Sigmoid colon (tissue), 7 donors: ENCODE results near the gene BMP15. TPM values are rescaled to one million over a fixed set of nuclear protein-coding genes. Genes with fewer than 3 reads are reported as not detected.

Experiments
- DNase-seq: peaks from one replicate; pipeline ENCODE4 v3.0.0-alpha.2; 2019
- H3K27ac ChIP-seq, 4 donors: fragments of 200-600 bp; sonication (generic); one replicate each; pipeline ENCODE4 v1.5.1; 2016 to 2019; ENCODE audit warnings: mild to moderate bottlenecking in 1 of 4
- H3K27me3 ChIP-seq, 3 donors: fragments of 200-600 bp; sonication (generic); one replicate each; pipeline ENCODE4 v1.5.1; 2019; ENCODE audit warnings: mild to moderate bottlenecking in 1 of 3
- H3K36me3 ChIP-seq, 4 donors: fragments of 200-600 bp; sonication (generic); one replicate each; pipeline ENCODE4 v1.5.1; 2016 to 2019
- H3K4me1 ChIP-seq, 4 donors: fragments of 200-600 bp; sonication (generic); one replicate each; pipeline ENCODE4 v1.5.1; 2017 to 2019
- H3K4me3 ChIP-seq, 4 donors: fragments of 200-600 bp; sonication (generic); one replicate each; pipeline ENCODE4 v1.5.1; 2017 to 2019; ENCODE audit warnings: mild to moderate bottlenecking in 2 of 4, moderate library complexity in 1 of 4
- H3K9me3 ChIP-seq, 4 donors: fragments of 200-600 bp in 3 of 4; sonication (generic) in 3 of 4; one replicate each; pipeline versions ENCODE4 v1.5.1 to v1.6.1; 2013 to 2019
- CTCF ChIP-seq, 4 experiments: fragments of 450-650 bp in 3 of 4; fragments of 200-600 bp in 1 of 4; IDR thresholded peaks; one replicate each; pipeline ENCODE4 v1.5.1; 2016 to 2019; ENCODE audit warnings: antibody characterized with exemption in 4 of 4, mild to moderate bottlenecking in 3 of 4, moderate library complexity in 2 of 4
- EP300 ChIP-seq, 4 donors: sonication (generic); formaldehyde crosslinking; IDR thresholded peaks; one replicate each; pipeline ENCODE4 v1.6.1; 2017; ENCODE audit warnings: antibody characterized with exemption in 4 of 4
- POLR2A ChIP-seq, 2 donors: fragments of 450-650 bp; IDR thresholded peaks; one replicate each; pipeline ENCODE4 v1.6.1; 2016; ENCODE audit warnings: antibody characterized with exemption in 2 of 2, mild to moderate bottlenecking in 2 of 2, moderate library complexity in 2 of 2
- POLR2AphosphoS5 ChIP-seq, 4 donors: sonication (generic); formaldehyde crosslinking; IDR thresholded peaks; one replicate each; pipeline ENCODE4 v1.6.1; 2017; ENCODE audit warnings: antibody characterized with exemption in 4 of 4
- WGBS, 2 donors: extraction: QIAGEN DNeasy Blood & Tissue Kit; methylation state at CpG; one replicate each; pipeline ENCODE4 v1.1.7; 2013; 5-methylcytosine and 5-hydroxymethylcytosine counted together
- intact Hi-C: fragments of 100-400 bp; cut with DNase I; formaldehyde crosslinking; loops from one replicate; pipeline ENCODE4 v1.15.1; 2023
- polyA plus RNA-seq, 3 donors: library from polyadenylated mRNA; stranded (reverse); fragments of 200-250 nt; gene quantifications; one replicate each; pipeline ENCODE4 v1.2.3, GENCODE V29; 2013
- total RNA-seq, 4 donors: library from RNA; depleted of rRNA; stranded (reverse); fragments of >200 nt; gene quantifications; one replicate each; pipeline ENCODE4 v1.1.0, GENCODE V29; 2016
- donor health status: healthy with polysubstance abuse.
- donor health status: Bipolar disorder and iron deficiency.
- donor health status: healthy.

Gene BMP15
- total and polyA plus RNA-seq, 7 donors = not detected

- H3K27me3 ChIP-seq = no peaks in the 10 kb centered on the region
- no peak overlapping the region for H3K4me3 ChIP-seq
- H3K9me3 ChIP-seq = no peaks in the 10 kb centered on the region
- intact Hi-C loops = no loop called here
- no peak for DNase-seq
- WGBS, 2 donors = 80% methylated on average over 4 of the region's 4 CpGs
- H3K27ac ChIP-seq = no peak overlapping the region
- H3K36me3 ChIP-seq = no peaks in the 10 kb centered on the region
- no peaks in the 10 kb centered on the region for H3K4me1 ChIP-seq
- TF ChIP-seq EP300 (IDR thresholded peaks at IDR 0.05) (no peak), POLR2A (IDR thresholded peaks at IDR 0.05) (no peak), POLR2AphosphoS5 (IDR thresholded peaks at IDR 0.05) (no peak), CTCF (IDR thresholded peaks at IDR 0.05) (no peak)
Measured at GRCh38 chrX:50876551-50876950, 34.0 kb upstream of the BMP15 start.

GRCh38 chrX:50877310-50877709 lies 33.2 kb upstream of the BMP15 start:
- no peaks in the 10 kb centered on the region for H3K36me3 ChIP-seq
- no peaks in the 10 kb centered on the region for H3K27me3 ChIP-seq
- no peaks in the 10 kb centered on the region for H3K9me3 ChIP-seq
- 27 to 71% methylated on average over 6 of the region's 6 CpGs for WGBS, 2 donors
- no peak for DNase-seq
- intact Hi-C loops = no loop called here
- H3K27ac ChIP-seq = no peak overlapping the region
- H3K4me1 ChIP-seq = no peaks in the 10 kb centered on the region
- H3K4me3 ChIP-seq = no peak overlapping the region
- no peak for TF ChIP-seq POLR2AphosphoS5 (IDR thresholded peaks at IDR 0.05)
- TF ChIP-seq EP300 (IDR thresholded peaks at IDR 0.05) = no peak
- no peak for TF ChIP-seq POLR2A (IDR thresholded peaks at IDR 0.05)
- no peak for TF ChIP-seq CTCF (IDR thresholded peaks at IDR 0.05)

- Histone ChIP-seq H3K27me3 (no peaks in the 10 kb centered on the region), H3K27ac (no peak overlapping the region), H3K9me3 (no peaks in the 10 kb centered on the region), H3K4me1 (no peaks in the 10 kb centered on the region), H3K4me3 (no peak overlapping the region), H3K36me3 (no peaks in the 10 kb centered on the region)
- no peak for TF ChIP-seq CTCF (IDR thresholded peaks at IDR 0.05)
- TF ChIP-seq EP300 (IDR thresholded peaks at IDR 0.05) = no peak
- no peak for TF ChIP-seq POLR2AphosphoS5 (IDR thresholded peaks at IDR 0.05)
- TF ChIP-seq POLR2A (IDR thresholded peaks at IDR 0.05) = no peak
- DNase-seq = no peak
- intact Hi-C loops = no loop called here
Measured at GRCh38 chrX:50881028-50881427, 29.5 kb upstream of the BMP15 start.

- H3K4me3 ChIP-seq = no peak overlapping the region
- no peak for DNase-seq
- no peaks in the 10 kb centered on the region for H3K27me3 ChIP-seq
- H3K36me3 ChIP-seq = no peaks in the 10 kb centered on the region
- H3K9me3 ChIP-seq = no peaks in the 10 kb centered on the region
- intact Hi-C loops = no loop called here
- 92 to 96% methylated on average over 2 of the region's 2 CpGs for WGBS, 2 donors
- H3K4me1 ChIP-seq = no peaks in the 10 kb centered on the region
- TF ChIP-seq POLR2AphosphoS5 (IDR thresholded peaks at IDR 0.05) = no peak
- TF ChIP-seq POLR2A (IDR thresholded peaks at IDR 0.05) = no peak
- no peak for TF ChIP-seq CTCF (IDR thresholded peaks at IDR 0.05)
- TF ChIP-seq EP300 (IDR thresholded peaks at IDR 0.05) = no peak
- no peak overlapping the region for H3K27ac ChIP-seq
Measured at GRCh38 chrX:50888884-50889283, 21.7 kb upstream of the BMP15 start.

GRCh38 chrX:50889582-50889981 lies 21.0 kb upstream of the BMP15 start:
- intact Hi-C loops = no loop called here
- 85 to 86% methylated on average over 4 of the region's 4 CpGs for WGBS, 2 donors

More at GRCh38 chrX:50889582-50889981, 21.0 kb upstream of the BMP15 start:
- no peaks in the 10 kb centered on the region for H3K4me1 ChIP-seq
- DNase-seq = no peak
- no peak overlapping the region for H3K4me3 ChIP-seq
- H3K36me3 ChIP-seq = no peaks in the 10 kb centered on the region
- H3K9me3 ChIP-seq = no peaks in the 10 kb centered on the region
- H3K27me3 ChIP-seq = no peaks in the 10 kb centered on the region
- no peak for TF ChIP-seq EP300 (IDR thresholded peaks at IDR 0.05)
- no peak overlapping the region for H3K27ac ChIP-seq
